DMS153 treated with DMSO at 0.1 percent for 48 hours (cell line): ENCODE data around the gene GRAMD1C.
"Not testable (repeated sequence)": the region's sequence is repeated elsewhere in the genome, so short reads cannot be mapped to it uniquely, and the experiment has no call there.

ENCODE experiments used
- DNase-seq: peaks from one replicate; lab custom pipeline; 2025; ENCODE audit not compliant: unreplicated experiment; lab: John Stamatoyannopoulos, UW

Gene GRAMD1C

DNA sequence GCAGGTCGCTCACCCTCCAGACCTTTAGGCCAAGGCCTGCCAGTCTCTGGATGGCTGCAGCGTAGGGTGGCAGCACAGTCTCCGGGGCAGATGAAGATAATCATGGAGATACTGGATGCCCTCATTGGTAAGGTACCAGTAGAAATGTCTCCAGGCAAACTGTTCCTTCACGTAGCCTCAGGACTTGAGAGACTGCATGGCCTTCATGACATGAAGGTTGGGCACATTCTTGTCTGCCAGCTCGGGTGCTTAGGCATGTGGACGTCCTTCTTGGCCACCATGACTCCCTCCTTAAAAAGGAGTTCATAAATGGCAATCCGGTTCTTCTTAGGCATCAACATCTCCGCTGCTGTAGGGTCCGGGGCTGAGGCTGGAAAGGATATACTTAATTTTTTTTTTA, 11.8 kb downstream of the GRAMD1C start:
- not testable (repeated sequence) for DNase-seq

DNA sequence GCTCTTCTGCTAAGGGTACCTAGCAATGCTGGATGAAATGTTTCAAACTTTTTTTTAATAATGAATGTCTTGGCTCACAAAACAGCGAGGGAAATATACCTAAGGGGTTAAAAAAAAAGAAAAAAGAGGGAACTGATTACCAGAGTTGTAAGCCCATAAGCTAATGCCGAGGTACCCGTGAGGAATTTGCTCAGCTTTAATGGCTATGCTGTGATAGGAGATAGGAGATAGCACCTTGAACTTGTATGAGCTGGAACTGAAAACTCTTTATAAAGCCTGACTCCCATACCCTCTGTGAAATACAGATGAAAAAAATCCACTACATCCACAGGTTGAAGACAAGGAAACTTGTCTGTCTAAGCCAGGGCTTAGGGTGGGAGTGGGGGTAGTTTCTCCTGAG, 13.9 kb downstream of the GRAMD1C start:
- DNase-seq, result no peak

DNA sequence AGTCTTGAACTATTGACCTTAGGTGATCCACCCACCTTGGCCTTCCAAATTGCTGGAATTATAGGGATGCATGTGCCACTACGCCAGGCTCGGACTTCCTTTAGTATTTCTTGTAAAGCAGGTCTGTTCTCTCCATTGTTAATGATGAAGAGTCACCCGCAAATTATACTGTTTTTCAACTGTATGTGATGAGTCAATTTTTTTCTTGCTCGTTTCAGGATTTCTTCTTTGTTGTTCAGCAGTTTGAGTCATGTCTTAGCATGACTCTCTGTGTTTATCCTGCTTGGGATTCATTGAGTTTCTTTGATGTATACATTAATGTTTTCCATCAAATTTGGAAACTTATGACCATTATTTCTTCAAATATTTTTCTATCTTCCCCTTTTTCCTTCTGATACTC, 28.9 kb downstream of the GRAMD1C start:
- DNase-seq, result no peak

DNA sequence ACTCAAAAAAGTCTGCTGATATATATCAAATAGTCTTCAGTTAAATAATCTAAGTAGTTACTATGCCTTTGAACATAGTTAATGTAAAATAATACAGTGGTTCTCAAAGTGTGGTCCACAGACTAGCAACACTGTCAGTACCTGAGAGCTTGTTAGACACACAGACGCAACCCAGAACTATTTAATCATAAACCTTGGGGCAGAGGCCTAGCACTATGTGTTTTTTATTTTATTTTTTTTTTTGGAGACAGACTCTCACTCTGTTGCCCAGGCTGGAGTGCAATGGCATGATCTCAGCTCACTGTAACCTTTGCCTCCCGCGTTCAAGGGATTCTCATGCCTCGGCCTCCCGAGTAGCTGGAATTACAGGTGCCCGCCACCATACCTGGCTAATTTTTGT, 34.7 kb downstream of the GRAMD1C start:
- DNase-seq, result no peak

DNA sequence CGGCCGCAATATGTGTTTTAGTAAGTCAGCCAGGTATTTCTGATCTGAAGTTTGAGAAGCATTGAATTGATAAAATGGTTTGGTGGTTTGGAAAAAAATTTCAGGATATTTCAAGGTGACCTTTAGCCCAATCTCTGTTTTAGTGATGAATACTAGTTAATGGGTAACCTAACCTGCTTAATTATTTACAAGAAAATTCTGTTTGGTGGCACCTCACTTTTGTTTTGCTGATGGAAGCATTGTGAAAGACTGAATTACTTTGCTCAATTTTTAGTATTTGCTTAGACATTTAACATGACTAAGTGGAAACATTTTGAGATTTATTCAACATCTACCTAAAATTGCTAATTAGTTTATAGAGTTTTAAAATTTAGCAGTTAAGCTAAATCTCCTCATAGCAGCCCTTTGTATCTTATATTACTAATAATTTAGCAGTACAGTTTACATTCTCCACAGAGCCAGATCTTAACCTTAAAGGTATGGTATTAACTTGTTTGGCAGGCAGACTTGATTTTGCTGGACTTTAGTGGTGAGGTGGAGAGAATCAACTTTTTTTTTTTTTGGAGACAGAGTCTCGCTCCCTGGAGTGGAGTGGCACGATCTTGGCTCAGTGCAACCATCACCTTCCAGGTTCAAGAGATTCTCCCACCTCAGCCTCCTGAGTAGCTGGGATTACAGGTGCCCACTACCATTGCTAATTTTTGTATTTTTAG, 35.4 kb downstream of the GRAMD1C start:
- DNase-seq, result no peak

DNA sequence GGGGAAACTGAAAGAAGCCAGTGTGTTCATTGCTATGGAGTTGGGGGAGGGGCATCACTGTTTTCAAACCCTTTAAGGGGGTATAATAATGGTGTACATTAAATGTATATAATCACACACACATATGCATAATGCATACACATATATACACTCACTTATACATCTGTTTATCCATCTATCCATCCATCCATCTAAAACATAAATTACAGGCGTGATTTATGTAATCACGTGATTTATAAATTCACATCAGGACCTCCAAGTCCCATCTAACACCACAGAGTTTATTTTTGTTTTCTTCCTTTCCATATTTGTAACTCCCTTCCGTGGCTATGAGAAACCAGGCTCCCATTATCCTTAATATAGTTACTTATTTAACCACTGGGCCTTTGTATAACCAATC, 39.8 kb downstream of the GRAMD1C start:
- DNase-seq, result no peak

DNA sequence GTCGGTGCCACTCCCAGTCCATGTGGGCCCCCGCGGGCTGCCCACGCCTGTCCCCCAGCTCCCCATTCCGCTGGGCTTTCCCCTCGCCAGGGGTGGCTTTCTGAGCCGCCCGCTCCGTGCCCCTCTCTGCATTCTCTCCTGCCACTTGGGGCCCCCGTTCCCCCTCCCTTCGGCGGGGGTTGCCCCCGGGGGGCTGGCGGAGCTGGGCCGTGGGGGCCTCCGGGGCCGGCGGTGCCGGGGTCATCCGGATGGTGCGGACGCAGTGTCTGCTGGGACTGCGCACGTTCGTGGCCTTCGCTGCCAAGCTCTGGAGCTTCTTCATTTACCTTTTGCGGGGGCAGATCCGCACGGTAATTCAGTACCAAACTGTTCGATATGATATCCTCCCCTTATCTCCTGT, 46.5 kb downstream of the GRAMD1C start:
- no peak for DNase-seq

DNA sequence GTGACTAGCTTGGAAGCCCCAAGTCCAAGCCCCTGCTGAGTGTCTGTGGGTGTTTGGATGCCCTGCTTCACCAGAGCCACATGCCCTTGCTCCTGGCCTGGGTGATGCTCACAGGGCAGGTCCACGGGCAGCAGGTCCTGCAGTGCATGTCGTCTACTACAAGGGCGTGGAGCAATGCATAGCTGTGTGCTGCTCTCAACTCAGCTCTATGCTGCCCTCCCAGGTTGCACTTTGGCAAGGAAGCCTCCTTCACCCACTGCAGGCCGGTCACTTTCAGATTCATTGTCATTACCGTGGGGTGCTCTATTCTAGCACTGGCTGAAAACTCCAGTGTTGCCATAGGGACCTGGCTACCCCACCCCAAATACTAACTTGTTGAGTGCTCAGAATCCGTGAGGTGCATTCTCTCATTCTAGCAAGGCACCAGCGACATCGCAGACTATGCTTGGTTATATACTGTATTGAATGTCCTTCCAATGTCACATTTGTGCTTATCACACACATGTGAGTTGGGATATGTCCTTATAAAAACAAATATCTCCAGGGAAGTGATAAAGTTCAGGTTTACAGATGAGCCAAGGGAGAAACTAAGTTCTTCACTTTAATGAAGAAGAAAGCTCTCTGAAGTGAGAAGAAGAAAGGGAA, 51.8 kb downstream of the GRAMD1C start:
- DNase-seq, result no peak

DNA sequence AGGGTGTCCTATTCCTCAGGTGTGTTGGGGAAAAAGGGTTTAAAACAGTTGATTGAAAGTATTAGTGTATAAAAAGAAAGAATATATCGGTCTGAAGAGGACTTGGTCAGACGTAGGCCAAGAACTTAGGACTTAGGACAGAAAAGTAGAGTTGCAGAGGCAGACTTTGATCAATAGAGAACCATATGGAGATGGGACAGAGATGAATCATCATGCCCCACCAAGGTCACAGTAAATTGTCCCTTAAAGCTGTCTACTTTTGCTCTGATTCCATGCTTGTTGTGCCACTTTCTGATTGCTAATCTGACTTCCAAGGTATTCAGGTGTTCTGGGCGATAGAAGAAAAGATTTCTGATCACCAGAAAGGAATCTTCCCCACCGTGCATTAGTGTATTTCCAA, 56.3 kb downstream of the GRAMD1C start:
- DNase-seq, result no peak

DNA sequence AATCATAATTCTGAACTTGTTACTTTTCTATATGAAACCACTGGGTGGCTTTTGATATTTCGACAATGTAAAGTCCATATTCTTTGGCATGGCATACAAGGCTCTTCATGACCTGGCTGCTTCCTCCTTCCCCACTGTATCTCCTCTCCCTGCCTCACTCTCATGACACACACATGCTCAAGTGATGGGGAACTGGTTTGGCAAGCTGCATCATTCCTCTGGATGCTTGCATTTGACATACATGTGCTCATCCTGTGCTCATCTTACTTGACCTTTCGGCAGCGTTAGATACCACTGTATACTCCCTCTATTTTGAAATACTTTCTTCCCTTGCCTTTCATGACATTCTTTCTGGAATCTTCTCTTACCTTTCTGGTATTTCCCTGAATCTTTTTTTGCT, 57.4 kb downstream of the GRAMD1C start:
- DNase-seq, result no peak

DNA sequence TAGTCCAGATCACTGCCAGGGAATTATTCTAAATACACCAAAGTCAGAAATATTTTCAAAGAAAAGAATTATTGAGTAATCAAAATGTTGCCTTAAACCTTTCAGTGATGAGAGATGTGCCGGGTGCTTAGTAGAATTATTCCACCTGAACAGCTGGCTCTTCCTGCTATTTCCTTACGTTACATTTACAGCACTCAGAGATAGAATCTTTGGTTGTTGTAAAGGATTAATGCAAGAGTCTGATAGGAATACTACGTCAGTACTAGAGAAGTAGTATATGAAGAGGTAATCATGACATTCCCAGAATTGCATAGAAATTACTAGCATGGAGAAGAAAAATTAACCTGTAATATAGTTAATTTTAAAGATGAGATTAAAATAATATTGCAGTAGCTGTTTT, 58.3 kb downstream of the GRAMD1C start:
- DNase-seq, result no peak

DNA sequence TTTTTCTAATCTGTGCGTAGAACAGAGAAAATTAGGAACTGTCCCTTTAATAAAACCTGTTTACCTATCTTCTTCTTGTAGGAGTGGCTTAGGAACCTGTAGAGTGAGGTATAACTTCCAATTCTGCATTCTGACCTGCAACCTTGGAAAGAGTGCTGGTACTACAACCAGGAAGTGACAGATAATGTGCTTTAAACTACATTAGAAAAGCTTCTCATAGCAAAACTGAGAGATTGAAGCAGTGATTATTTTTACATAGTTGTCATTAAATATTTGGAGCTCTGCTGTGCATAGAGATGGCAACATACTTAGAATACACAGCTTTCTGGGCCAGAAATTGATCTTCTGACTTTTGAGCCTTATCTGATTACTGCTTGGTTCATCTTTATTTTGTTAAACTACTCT, 58.8 kb downstream of the GRAMD1C start:
- peak; percentile 74 for DNase-seq

DNA sequence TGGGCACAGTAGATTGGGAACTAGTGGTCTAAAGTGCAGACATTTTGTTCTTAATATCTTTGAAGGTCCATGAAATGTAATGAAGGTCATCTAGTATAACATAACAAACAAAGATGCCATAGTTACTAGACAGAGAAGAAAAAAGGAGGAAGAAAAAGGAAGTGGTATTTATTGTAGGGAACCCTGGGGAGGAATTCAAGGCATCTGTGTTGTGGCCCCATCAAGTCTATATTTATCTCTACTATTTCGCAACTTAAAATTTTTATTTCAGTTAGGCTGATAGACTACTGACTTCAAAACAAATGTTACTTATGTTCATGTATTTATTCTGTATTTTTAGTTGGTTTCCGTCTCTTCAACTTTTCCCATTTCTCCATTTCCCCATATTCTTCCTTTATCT, 60.3 kb downstream of the GRAMD1C start:
- DNase-seq, result no peak

DNA sequence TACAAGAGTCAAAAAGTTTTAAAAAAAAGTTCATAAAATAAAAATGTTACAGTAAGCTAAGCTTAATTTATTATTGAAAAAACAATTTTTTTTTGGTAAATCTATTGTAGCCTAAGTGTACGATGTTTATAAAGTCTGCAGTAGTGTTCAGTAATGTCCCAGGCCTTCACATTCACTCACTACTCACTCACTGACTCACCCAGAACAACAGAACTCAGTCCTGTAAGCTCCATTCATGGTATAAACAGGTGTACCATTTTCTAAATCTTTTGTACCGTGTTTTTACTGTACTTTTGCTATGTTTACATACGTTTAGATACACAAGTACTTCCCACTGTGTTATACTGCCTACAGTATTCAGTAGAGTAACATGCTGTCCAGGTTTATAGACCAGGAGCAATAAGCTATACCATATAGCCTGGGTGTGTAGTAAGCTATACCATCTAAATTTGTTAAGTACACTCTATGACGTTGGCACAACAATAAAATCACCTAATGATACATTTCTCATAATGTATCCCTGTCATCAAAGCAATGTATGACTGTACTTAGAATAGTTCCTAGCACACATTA, 68.1 kb downstream of the GRAMD1C start:
- no peak for DNase-seq

DNA sequence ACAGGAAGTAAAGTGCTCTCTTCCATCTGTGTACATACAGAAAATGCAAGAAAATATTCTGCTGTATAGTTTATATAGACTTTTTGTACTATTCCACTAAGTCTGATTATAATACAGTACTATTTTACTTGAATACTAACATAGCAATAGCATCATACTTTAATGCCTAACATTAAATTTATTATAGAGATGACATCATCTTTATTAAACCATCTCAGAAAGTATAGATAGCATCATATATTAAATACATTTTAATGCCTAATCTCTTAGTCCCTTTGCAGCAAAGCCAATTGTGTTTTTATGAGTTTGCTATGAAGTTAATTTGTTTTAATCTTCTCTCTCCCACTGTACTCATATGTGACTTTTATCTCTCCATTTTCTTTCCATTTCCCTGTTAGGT, 69.5 kb downstream of the GRAMD1C start:
- DNase-seq, result no peak

DNA sequence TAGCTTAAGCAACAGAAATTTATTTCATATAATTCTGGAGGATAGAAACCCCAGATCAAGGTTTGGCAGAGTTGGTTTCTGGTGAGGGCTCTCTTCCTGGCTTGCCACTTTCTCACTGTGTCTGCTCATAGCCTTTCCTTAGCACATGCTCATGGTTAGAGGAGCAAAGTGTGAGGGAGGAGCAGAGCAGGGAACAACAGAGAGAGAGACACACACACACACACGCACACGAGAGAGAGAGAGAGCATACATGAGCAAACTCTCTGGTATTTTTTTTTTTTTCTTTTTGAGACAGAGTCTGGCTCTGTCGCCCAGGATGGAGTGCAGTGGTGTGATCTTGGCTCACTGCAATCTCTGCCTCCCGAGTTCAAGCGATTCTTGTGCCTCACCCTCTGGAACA, 72.4 kb downstream of the GRAMD1C start:
- no peak for DNase-seq

DNA sequence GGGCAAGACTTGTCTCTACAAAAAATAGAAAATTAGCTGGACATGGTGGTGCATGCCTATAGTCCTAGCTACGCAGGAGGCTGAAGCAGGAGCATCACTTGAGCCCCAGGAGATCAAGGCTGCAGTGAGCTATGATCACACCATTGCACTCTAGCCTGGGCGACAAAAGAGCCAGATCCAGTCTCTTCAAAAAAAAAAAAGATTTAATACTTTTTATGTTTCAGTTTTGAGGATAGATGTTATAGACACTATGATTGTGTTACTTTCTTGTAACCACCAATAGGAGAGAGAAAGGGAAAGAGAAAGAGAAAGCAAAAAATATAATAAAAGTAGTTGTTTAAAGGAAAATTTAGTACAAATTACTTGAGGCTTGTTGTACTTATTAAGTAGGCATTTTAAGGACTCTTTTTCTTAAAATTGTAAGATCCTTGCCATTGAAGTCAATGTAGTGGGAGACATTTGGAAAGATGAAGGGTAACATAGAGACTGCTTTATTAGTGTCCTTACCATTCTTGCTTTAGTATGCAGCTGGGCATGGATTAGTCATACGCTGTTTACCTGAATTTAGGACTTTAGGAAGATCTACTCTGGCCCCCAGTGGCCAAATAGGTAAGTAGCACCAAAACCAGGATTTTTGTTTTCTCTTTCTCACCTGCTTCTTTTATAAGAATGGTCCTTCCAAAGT, 74.1 kb downstream of the GRAMD1C start:
- DNase-seq, result peak; percentile 73

DNA sequence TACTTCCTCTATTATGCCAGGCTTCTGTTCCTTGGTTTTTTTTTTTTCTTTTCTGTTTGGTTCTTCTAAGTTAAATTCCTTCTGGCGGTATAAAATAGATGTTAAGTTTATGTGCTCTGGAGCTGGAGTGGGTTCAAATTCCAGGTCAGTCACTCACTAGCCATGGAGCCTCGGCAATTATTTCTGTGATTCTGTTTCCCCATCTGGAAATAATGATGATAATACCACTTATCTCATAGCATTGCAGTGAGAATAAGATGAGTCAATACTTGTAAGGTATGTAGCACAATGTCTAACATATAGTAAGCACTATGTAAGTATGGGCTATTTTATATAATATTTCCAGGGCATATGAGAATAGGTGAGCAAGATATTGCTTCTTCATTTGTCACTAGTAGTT, 76.1 kb downstream of the GRAMD1C start:
- no peak for DNase-seq

DNA sequence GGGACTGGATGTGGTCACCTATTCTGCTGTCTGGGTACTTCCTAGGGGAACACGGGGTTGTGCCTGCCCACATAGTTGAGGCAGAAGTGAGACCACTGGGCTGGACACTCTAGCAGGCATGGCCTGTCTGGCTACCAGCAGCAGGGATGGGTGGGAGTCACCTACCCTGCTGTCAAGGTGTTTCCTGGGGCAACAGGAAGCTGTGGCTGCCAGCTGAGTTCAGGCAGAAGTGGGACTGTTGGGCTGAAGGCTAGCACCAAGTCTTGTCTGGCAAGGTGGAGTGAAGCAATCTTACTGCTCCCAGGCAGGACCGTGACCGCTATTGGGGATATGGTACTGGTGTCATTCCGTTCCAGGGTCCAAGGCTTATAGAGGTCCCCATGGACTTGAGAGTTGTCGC, 89.0 kb downstream of the GRAMD1C start:
- no peak for DNase-seq

DNA sequence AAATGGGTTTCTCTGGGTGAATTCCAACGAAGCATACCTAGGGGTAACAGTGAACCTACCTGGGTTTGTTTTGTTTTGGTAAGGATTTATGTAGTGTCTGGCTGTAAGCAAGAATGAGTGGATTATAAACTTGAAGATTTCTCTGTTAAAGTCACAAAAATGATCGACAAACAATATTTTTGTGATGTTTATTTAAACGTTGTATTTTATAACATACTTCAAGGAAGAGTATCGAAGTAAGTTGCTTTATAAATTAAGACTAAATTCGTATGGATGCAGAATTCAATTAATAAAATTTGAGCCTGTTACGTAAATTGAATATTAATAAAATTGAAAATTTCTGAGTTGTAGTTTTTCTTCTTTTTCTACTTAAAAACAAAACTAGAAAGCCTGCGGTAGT, 108.2 kb downstream of the GRAMD1C start:
- DNase-seq, result no peak

DNA sequence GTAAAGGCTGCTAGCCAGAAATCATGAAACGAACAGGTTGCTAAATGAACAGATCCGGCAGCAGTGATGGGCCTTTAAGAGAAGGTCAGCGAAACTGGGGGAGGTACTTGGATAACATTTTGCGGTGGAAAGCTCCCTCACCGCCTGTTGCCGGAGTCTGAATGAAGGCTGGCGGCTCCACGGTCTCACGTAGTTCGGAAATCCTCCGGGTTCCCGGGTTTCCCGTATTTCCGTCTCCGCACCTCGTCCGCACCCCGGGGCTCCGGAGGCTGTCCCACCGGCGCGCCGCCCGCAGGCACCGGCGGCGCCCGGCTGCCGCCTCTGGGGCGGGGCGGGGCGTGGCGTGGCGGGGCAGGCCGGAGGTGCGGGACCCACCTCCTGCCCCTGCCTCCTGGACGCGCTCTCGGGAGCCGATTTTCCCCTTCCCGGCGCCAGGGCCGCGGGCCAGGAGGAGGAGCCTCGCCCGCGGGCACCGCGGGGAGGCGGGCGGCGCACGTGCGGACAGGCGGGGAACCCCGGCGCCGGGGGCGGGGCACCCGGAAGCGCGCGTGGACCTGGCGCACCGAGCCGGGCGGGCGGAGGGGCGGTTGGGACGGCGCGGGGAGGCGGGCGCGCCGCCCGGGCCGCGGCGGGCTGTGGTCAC, 108.9 kb downstream of the GRAMD1C start, which contains the start of gene ZDHHC23:
ZDHHC23 (plus strand) TSS at position 642 of the 643 bp plus-strand sequence. CDS start 790 bp downstream, outside the sequence.
- peak; percentile 56 for DNase-seq
